GM18507 (cell line): Measurements from ENCODE around the gene EXOC6B.
"Not testable (repeated sequence)": the region's sequence is repeated elsewhere in the genome, so short reads cannot be mapped to it uniquely, and the experiment has no call there.

Experiments used
- DNase-seq: peaks from one replicate; pipeline ENCODE4 v3.0.0; 2011; ENCODE audit warnings: low read depth; ENCODE audit not compliant: insufficient read length; ENCODE audit errors: extremely low spot score
- FAIRE-seq: peaks from 2 replicates; lab custom pipeline; 2011; peaks lifted over from hg19 to GRCh38; lab: Jason Lieb, UNC

The EXOC6B gene

DNA sequence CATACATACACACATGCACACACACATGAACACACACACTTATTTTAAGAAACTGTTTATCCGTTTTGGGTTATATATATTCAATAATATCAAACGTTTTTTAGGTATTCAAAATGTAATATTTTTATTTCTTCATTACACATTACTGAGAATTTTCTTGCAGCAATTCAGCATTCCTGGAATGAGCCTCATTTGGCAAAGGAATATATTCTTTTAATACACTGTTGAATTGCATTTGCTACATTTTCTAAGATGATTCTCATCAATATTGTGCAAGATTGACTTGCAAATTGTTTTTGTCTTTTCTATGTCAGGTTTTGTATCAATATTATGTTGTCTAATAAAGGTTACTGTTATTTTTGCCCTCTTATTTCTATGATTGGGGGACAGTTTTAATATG lies 402.1 kb downstream of the EXOC6B start:
- FAIRE-seq, result no peak

DNA sequence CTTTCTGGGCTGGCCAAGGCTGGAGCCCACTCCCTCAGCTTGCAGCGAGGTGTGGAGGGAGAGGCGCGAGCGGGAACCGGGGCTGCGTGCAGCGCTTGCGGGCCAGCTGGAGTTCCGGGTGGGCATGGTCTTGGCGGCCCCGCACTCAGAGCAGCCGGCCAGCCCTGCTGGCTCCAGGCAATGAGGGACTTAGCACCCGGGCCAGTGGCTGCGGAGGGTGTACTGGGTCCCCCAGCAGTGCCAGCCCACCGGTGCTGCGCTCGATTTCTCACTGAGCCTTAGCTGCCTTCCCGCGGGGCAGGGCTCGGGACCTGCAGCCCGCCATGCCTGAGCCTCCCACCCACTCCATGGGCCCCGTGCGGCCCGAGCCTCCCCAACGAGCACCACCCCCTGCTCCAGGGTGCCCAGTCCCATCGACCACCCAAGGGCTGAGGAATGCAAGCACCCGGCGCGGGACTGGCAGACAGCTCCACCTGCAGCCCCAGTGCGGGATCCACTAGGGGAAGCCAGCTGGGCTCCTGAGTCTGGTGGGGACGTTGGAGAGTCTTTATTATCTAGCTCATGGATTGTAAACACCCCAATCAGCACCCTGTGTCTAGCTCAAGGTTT lies 404.0 kb downstream of the EXOC6B start:
- DNase-seq, FAIRE-seq: not testable (repeated sequence)

More for the DNA sequence above, 402.1 kb downstream of the EXOC6B start:
- DNase-seq, result no peak

DNA sequence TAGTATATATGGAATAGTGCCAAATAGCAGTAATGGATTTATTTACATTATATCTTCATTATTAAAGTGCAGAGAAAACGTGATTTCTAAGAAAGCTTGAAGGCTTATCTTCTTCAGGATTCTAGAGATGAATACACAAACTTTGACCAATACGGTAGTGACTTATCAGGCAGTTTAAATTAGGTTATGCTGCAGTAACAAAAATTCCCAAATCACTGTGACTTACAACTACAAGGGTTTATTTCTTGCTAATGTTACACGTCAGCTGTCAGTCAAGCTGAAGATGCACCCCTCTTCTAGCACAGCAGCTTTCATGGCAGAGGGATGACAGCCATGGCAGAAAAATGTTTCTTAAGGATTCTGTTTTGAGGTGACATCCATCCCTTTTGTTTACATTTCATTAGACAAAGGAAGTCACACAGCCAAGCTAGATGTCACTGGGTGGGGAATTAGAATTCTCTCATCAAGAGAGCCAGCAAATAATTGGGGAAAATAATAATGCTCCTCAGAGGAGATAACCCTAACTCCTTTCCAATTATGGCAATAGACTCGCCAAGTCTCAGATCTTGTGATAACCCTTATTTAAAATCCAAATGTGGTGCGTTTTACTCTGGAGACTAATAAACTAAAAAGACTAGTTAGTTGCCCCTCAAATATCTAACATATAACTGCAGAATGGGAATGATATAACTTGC lies 409.9 kb downstream of the EXOC6B start:
- DNase-seq (no peak), FAIRE-seq (no peak)

DNA sequence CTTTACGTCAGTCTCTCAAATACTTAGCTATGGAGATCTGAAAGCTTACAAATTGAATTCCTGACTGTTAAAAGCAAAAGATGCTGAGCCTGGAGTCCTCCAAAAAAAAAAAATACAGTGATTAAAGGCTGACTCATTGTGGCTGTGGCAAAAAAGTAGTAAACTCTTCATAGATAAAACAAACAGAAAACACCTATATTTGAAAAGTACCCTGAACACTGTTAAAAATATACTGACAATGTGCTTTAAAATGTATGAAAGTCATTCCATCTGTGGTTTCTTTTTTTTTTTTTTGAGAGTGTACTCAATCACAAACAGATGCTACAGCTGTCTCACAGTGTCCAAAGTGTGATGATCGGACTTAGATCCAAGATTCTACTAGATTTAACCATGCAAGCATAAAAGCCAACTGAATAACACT lies 410.6 kb downstream of the EXOC6B start:
- FAIRE-seq (no peak), DNase-seq (no peak)

DNA sequence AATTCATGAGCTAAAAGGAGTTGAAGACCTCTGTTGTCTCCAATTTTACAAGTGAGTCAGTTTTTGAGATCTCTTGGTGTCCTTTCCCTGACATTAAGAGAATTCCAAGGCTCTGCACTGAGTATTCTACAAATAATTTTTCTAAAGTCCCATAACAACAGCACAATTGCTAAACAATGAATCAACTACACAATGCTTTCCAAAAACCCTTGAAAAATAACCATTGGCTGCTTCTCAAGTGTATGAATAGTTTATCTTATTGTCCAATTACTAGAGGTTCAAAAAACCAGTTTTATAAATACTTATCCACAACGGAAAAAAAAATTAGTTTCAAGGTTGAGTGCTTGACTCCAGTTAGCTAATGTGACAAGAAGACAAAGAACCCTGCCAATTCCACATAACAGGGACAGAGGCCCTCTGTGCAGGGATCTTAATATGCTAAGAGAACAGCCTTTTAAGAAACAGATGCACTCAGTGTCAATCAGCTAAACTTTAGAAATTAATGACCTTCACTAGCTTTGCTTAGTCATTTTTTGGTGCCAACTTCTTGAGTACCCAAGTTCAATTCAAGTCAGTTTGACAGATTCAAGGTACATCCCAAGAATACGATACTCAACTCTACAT lies 411.6 kb downstream of the EXOC6B start:
- no peak for FAIRE-seq
- DNase-seq, result no peak

DNA sequence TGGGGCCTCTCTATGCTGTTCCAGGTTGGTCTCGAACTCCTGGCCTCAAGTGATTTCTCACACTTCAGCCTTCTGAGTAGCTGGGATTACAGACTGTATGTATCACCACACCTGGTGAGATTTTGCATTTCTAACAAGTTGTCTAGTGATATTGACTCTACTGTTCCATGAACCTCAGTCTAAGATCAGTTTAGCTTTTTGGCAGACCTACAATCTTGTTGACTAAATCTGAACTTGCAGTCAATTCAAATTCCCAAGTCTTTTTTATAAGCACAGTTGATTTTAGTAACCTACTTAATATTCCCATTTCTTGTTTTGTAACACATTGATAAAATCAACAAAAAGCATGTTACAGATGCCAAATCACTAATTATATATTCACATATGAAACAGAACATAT lies 412.1 kb downstream of the EXOC6B start:
- FAIRE-seq (no peak), DNase-seq (no peak)

DNA sequence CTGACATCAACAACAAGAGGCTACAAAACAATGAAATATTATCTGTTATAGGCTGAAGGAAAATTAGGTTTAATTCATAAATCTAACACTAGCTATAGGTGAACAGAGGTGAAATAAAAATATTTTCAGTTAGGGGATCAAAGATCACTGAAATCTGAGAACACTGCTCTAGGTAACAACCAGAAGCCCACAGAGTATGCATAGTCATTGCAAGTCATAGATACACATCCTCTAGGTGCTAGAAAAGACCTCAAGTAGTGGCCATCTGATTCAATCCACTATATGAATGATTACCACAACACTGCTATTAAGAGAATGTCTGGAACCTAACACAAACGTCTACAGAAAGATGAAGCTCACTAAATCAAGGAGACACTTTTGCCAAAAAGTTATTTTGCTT lies 413.6 kb downstream of the EXOC6B start:
- DNase-seq (no peak), FAIRE-seq (no peak)

DNA sequence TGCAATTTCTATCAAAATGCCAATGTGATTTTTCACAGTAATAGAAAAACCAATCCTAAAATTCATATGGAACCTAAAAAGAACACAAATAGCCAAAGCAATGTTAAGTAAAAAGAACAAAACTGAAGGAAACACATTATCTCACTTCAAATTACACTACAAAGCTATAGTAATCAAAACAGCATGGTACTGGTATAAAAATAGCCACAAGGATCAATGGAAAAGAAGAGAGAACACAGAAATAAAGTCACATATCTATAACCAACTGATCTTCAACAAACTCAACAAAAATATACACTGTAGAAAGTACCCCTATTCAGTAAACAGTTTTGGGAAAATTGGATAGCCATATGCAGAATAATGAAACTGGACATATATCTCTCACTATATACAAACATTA lies 426.0 kb downstream of the EXOC6B start:
- FAIRE-seq, result no peak
- DNase-seq, result no peak

DNA sequence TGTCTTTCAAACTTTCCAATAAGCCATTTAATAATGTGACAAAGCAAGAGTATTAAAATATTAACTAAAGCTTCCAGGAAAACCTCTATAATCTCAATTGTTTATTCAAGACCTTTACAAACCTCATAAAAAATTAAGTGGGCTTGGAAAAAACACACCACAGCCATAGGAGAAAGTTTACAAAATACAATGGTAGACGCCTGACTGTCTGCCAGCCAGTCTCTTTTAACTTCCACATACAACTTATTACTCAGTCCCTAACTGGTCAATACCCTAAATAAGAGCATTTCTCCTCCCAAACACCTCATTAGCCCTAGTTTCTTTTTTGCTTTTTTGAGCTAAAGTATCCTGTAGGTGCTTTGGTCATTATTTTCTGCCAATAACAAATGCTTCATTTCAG lies 430.7 kb downstream of the EXOC6B start:
- FAIRE-seq (no peak), DNase-seq (no peak)

DNA sequence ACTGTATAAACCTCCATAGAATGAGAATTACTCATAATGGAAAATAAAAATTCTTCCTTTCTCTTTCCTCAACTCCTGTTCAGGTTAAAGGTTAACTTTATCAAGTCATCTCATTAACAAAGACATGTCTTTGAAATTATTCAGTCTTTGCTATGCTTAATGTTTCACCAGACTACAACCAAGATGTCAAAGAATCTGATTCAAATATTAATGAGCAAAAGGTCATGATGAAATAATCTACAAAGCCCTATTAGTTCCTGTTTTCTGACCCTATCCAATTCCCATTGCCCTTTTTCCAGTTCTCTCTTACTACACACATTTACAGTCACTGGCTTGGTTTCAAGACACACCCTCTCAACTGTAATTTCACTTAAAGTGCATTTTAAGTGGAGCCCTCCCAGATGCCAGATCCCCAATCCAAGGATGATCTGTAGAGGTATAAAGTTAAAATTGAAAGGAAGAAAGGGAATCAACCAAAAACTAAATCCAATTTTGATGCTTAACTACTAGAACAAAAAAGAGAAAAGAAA lies 431.2 kb downstream of the EXOC6B start:
- FAIRE-seq, result no peak

DNA sequence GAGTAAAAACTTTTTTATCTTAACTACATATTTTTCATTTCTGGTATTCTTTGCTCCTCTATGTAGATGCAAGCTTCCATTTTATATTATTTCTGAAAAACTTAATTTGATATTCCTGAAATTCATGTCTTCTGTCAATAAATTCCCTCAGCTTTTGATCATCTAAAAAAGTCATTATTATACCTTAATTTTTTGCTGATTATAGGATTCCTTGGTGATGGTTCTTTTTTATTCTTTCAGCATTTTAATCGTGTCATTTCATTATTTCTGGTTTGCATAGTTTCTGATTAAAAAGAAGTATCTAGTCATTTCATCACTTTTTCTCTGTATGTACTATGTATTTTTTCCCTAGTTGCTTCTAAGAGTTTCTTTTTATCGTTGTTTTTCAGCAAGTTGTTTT lies 436.4 kb downstream of the EXOC6B start:
- DNase-seq, result no peak
- FAIRE-seq, result no peak

More for the DNA sequence above, 431.2 kb downstream of the EXOC6B start:
- no peak for DNase-seq

DNA sequence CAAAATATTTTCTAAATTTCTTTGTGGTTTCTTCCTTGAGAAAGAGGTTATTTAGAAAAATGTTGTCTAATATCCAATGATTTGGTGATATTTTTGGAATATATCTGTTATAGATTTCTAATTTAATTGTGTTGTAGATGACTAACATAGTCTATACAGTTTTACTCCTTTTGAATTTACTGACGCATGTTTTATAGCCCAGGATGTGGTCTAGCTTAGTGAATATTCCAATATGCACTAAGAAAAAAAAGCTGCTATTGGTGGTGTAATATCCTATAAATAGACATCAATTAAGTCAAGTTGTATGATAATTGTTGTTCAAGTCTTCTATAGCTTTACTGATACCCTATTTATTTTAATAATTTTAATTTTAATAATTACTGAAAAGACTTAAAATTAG lies 437.6 kb downstream of the EXOC6B start:
- FAIRE-seq, result no peak
- no peak for DNase-seq

DNA sequence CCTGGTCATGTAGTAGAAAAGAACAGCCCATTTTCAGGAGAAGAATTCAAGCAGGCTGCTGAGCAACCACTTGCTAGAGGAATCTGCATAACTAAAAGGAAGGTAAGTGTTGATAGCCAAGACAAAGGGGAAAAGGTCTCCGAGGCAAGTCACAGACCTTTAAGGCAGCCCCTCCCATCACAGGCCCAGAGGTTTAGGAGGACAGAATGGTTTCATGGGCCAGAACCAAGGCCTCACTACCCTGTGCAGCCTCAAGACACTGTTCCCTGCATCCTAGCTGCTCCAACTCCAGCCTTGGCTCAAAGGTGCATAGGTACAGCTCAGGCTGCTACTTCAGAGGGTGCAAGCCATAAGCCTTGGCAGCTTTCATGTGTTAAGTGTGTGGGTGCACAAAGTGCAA lies 439.5 kb downstream of the EXOC6B start:
- no peak for DNase-seq

DNA sequence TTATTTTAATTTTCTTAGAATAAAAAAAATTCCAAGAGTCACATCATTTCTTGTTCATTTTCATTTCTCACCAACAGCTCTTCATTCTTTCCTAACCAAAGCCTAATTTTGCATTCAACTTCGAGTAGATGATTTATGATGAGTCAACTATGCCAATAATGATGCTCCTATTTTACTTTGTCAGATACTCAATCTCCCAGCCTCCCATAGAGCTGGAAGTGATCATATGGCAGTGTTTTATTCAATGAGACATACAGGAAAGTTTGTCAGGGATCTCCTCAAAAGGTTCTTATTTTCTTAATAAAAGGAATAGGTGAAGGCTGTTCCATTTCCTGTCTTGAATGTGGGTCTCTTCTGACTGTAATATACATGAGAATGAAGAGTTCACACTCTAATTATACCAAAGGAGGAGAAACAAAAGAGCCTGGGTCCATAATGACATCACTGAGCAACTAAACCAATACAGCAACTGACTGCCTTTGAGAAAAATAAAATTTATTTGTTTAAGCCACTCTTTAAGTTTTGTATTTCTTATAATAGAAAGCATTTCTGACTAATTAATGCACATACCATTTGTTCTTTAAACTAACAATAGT lies 447.0 kb downstream of the EXOC6B start:
- no peak for FAIRE-seq
- no peak for DNase-seq

More for the DNA sequence above, 439.5 kb downstream of the EXOC6B start:
- FAIRE-seq, result no peak

DNA sequence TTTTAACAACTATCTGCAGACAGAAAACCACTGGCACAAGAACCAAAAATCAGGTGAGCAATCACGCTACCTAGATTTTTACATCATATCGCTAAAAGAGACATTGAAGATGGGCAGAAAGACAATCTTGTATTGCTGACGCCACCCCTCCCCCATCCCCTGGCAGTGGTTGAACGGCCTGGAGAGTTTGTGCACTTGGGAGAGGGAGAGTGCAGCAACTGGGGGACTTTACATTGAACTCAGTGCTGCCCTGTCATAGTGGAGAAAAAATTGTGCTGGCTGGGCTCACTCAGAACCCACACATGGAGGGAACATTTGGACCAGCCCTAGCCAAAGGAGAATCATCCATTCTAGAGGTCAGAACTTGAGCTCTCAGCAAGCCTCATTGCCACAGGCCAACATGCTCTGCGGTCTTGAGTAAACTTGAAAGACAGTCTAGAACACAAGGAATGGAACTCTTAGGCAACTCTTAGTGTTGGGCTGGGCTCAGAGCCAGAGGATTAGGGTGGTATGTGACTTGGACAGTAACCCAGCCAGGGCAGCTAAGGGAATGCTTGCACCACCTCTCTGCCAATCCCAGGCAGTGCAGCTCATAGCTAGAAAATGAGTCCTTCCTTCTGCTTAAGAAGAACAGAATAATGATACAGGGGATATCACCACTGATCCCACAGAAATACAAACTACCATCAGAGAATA lies 458.2 kb downstream of the EXOC6B start:
- FAIRE-seq, result no peak

DNA sequence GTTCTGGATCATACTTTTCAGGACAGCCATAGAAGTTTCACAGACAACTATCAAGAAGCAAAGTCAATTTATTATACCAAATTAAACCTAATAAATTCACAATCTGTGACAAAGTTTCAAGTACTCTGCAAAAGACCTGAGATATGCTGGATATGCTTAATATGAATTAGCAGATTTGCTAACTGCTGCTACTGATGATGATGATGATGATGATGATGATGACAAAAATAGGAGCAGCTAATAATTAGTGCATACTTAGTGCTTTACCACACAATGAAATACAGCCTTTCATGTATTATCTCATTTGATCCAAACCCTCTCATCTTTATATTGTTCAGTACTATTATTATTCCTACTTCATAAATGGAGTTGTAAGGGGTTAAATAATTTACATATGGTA lies 462.4 kb downstream of the EXOC6B start:
- FAIRE-seq (no peak), DNase-seq (no peak)

More for the DNA sequence above, 458.2 kb downstream of the EXOC6B start:
- no peak for DNase-seq

DNA sequence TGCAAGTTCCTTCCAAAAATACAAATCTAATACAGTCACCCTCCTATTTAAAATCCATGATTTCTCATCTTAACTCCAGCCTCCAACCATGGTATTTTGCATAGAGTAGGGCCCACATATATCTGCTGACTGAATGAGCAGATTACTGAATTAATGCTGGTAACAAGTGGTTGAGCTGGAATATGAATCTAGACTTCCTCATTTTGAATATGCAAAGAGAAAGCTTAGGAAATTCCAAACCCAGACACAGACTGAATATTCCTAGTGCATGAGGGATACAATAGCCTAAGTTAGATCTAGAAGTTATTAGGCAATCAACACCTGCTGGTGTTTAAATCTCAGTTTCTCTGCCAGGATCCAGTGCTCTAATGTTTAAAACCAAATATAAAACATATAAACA lies 463.1 kb downstream of the EXOC6B start:
- DNase-seq (no peak), FAIRE-seq (no peak)

DNA sequence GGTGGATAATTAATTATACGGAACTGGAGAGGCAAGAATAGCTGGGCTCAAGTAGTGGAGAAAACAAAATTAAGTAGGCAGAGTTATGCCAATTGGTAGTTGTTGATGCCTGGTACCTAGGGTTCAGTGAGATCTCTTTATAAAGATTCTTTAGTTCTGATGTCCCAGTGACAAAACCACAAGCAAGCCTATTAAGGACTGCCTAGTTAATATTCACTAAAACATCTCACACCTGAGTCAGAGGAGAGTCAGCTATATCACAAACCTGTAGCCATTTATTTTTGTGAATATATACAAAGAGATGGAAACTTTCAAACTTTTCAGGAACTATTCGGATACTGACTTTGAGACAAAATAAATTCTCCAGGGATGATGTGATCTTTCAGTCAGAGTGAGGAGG lies 464.3 kb downstream of the EXOC6B start:
- FAIRE-seq, result no peak
- no peak for DNase-seq

DNA sequence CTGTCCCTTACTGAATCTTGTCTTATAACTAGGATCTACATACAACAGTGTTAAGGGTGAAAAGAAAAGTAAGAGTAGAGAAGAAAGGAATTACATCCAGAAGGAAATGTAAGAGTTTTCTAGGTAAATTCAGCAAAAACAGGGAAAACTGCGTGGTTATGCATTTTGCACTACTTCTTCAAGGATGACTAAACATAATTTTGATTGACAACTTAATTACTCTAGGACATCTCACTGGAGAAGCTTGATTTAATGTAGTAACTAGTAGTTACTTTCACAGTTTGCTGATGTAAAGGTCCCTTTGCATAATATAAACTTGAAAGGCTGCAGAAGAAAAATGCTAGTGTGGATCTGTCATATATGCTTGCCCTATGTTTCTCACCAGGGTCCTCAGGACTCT lies 464.8 kb downstream of the EXOC6B start:
- no peak for FAIRE-seq

DNA sequence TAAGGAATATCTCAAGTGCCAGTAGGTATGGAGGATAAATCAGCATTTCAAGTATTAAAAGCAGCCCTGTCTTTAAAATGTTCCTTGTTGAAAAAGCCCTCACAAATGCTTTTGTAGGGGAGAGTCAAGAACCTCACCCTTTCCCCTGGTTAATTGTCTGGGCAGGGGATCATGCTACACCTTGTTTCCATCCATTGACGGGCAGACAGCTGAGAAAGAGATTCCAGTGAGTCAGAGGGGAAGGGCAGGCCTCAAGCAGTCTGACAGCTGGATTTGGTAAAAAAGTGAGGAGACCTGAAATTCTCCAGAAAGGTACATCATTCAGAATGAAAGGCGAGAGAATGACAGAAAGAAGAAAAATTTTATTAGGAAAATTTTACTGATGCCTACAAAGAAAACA lies 475.0 kb downstream of the EXOC6B start:
- no peak for DNase-seq
- FAIRE-seq, result no peak

More for the DNA sequence above, 464.8 kb downstream of the EXOC6B start:
- DNase-seq, result no peak
